ENCODE data around the gene TSC2. TPM values are rescaled to one million over a fixed set of nuclear protein-coding genes. Genes with fewer than 3 reads are reported as not detected.
A peak's percentile ranks its signal among the peaks of the same experiment; 100 is the strongest.

Gene TSC2
- total RNA-seq, 6 donors from 2014 or later, result 47.3 to 296 (median 118) TPM

GRCh38 chr16:2037647-2038381 lies 10.0 kb upstream of the TSC2 start:
- TF ChIP-seq CTCF (IDR thresholded peaks at IDR 0.05), result no peak
- no peak for TF ChIP-seq POLR2A (IDR thresholded peaks at IDR 0.05)
- no peak for TF ChIP-seq EP300 (IDR thresholded peaks at IDR 0.05)
- TF ChIP-seq POLR2AphosphoS5 (IDR thresholded peaks at IDR 0.05), result no peak
- ATAC-seq (ENCODE audit: low FRiP score in 2 of 2), result no peak
- Histone ChIP-seq H3K4me3 (peak overlapping the region in 2 of 4 donors; percentile 57 to 83), H3K27ac (peak overlapping the region; percentile 90 to 97 (median 95)), H3K4me1 (peaks cover 83 to 95% (median 93%) of the 10 kb centered on the region in 4 donors), H3K27me3 (no peaks in the 10 kb centered on the region), H3K9me3 (no peaks in the 10 kb centered on the region), H3K36me3 (peaks cover 0 to 53% (median 15%) of the 10 kb centered on the region in 4 donors)
- WGBS, 2 donors, result 70 to 74% methylated on average over 12 to 27 of the region's 29 CpGs
- peak in 1 of 2 donors; percentile 81 for DNase-seq

- H3K36me3 ChIP-seq, result peaks cover 0 to 53% (median 15%) of the 10 kb centered on the region in 4 donors
- TF ChIP-seq CTCF (IDR thresholded peaks at IDR 0.05), result no peak
- no peak for TF ChIP-seq POLR2A (IDR thresholded peaks at IDR 0.05)
- no peak for TF ChIP-seq POLR2AphosphoS5 (IDR thresholded peaks at IDR 0.05)
- TF ChIP-seq EP300 (IDR thresholded peaks at IDR 0.05), result no peak
- DNase-seq, result peak in 1 of 2 donors; percentile 84
- ATAC-seq (ENCODE audit: low FRiP score in 2 of 2), result no peak
- peak overlapping the region; percentile 90 to 97 (median 95) for H3K27ac ChIP-seq
- H3K9me3 ChIP-seq, result no peaks in the 10 kb centered on the region
- H3K4me1 ChIP-seq, result peaks cover 90 to 95% (median 93%) of the 10 kb centered on the region in 4 donors
- no peaks in the 10 kb centered on the region for H3K27me3 ChIP-seq
- 57 to 66% methylated on average over 7 to 40 of the region's 41 CpGs for WGBS, 2 donors
- peak overlapping the region in 3 of 4 donors; percentile 6 to 83 (median 57) for H3K4me3 ChIP-seq
These were observed 9.2 kb upstream of the TSC2 start for GRCh38 chr16:2038382-2039231.

- peak; percentile 7 to 53 for ATAC-seq (ENCODE audit: low FRiP score in 2 of 2)
- Histone ChIP-seq H3K27ac (peak overlapping the region; percentile 90 to 97 (median 95)), H3K27me3 (no peaks in the 10 kb centered on the region), H3K4me3 (peak overlapping the region in 2 of 4 donors; percentile 57 to 83), H3K36me3 (peaks cover 0 to 49% (median 15%) of the 10 kb centered on the region in 4 donors), H3K9me3 (no peaks in the 10 kb centered on the region), H3K4me1 (peaks cover 95 to 98% (median 98%) of the 10 kb centered on the region in 4 donors)
- peak; percentile 76 to 83 for DNase-seq
- TF ChIP-seq CTCF (IDR thresholded peaks at IDR 0.05) (no peak), POLR2A (IDR thresholded peaks at IDR 0.05) (peak in 1 of 4 donors; percentile 24), POLR2AphosphoS5 (IDR thresholded peaks at IDR 0.05) (peak; percentile 33 to 85), EP300 (IDR thresholded peaks at IDR 0.05) (peak in 1 of 4 donors; percentile 80)
- 34 to 44% methylated on average over 5 to 21 of the region's 29 CpGs for WGBS, 2 donors
These were observed 8.3 kb upstream of the TSC2 start for GRCh38 chr16:2039274-2040031.

- H3K9me3 ChIP-seq, result no peaks in the 10 kb centered on the region
- H3K4me3 ChIP-seq, result no peak overlapping the region
- H3K4me1 ChIP-seq, result peaks cover 96 to 98% (median 98%) of the 10 kb centered on the region in 4 donors
- no peaks in the 10 kb centered on the region for H3K27me3 ChIP-seq
- ATAC-seq (ENCODE audit: low FRiP score in 2 of 2) (no peak), DNase-seq (peak in 1 of 2 donors; percentile 75)
- peaks cover 0 to 43% (median 15%) of the 10 kb centered on the region in 4 donors for H3K36me3 ChIP-seq
- WGBS, 2 donors, result 60 to 67% methylated on average over 5 to 20 of the region's 24 CpGs
- TF ChIP-seq CTCF (IDR thresholded peaks at IDR 0.05) (no peak), POLR2A (IDR thresholded peaks at IDR 0.05) (no peak), POLR2AphosphoS5 (IDR thresholded peaks at IDR 0.05) (no peak), EP300 (IDR thresholded peaks at IDR 0.05) (no peak)
- peak overlapping the region; percentile 90 to 97 (median 95) for H3K27ac ChIP-seq
These were observed 7.6 kb upstream of the TSC2 start for GRCh38 chr16:2040041-2040786.

Data from upper lobe of left lung (tissue), 6 donors.